WTC11 (cell line): ENCODE results near the gene AKAIN1. TPM values are rescaled to one million over a fixed set of nuclear protein-coding genes. Genes with fewer than 3 reads are reported as not detected.

ENCODE experiments used
- ATAC-seq: fragments of 200-7000 bp; cut with Tn5 transposase; 2 replicates; pipeline ENCODE4 v1.10.0; 2021; ENCODE audit warnings: mild to moderate bottlenecking, moderate library complexity
- CTCF ChIA-PET: fragments of 300-600 bp; sonication (Branson Sonifier 250); formaldehyde crosslinking; loops from one replicate; lab custom pipeline; 2021; ENCODE audit warnings: antibody characterized with exemption; lab: Charles Lee
- POLR2A ChIA-PET: fragments of 350-600 bp; sonication (Branson Sonifier 250); formaldehyde crosslinking; loops from one replicate; lab custom pipeline; 2021; ENCODE audit warnings: antibody characterized with exemption; lab: Charles Lee
- DNase-seq: peaks from one replicate; pipeline ENCODE4 v3.0.0; 2021; ENCODE audit warnings: low spot score
- H3K27ac Mint-ChIP-seq: 2 replicates; pipeline ENCODE4 v1.8.0; 2021; ENCODE audit warnings: mixed read lengths
- H3K27me3 Mint-ChIP-seq: 2 replicates; pipeline ENCODE4 v1.8.0; 2021; ENCODE audit warnings: low read depth, mild to moderate bottlenecking, moderate library complexity, mixed read lengths
- H3K36me3 Mint-ChIP-seq: 2 replicates; pipeline ENCODE4 v1.8.0; 2021; ENCODE audit warnings: mixed read lengths
- H3K4me1 Mint-ChIP-seq: 2 replicates; pipeline ENCODE4 v1.8.0; 2022; ENCODE audit warnings: mixed read lengths
- H3K4me3 Mint-ChIP-seq: 2 replicates; pipeline ENCODE4 v1.8.0; 2021; ENCODE audit warnings: mild to moderate bottlenecking, moderate library complexity, mixed read lengths
- H3K9me3 Mint-ChIP-seq: 2 replicates; pipeline ENCODE4 v1.8.0; 2021; ENCODE audit warnings: mixed read lengths
- AFF4 ChIP-seq: sonication (generic); formaldehyde crosslinking; IDR thresholded peaks from 2 replicates; pipeline ENCODE4 v1.8.1; 2023; ENCODE audit warnings: mild to moderate bottlenecking, missing genetic modification reagents, borderline replicate concordance
- ARID4B ChIP-seq: sonication (generic); formaldehyde crosslinking; IDR thresholded peaks from 2 replicates; pipeline ENCODE4 v1.8.0; 2023; ENCODE audit warnings: missing genetic modification reagents, mild to moderate bottlenecking, borderline replicate concordance
- ATF3 ChIP-seq: sonication (generic); formaldehyde crosslinking; conservative IDR thresholded peaks from 2 replicates; pipeline ENCODE4 v1.8.1; 2022; ENCODE audit warnings: mild to moderate bottlenecking, missing genetic modification reagents
- E2F4 ChIP-seq: sonication (generic); formaldehyde crosslinking; IDR thresholded peaks from 2 replicates; pipeline ENCODE4 v1.8.1; 2022; ENCODE audit warnings: low read depth, mild to moderate bottlenecking, moderate library complexity, missing genetic modification reagents, borderline replicate concordance
- EMX1 ChIP-seq: fragments of 250-450 bp; sonication (Bioruptor Pico); IDR thresholded peaks from 2 replicates; pipeline ENCODE4 v1.8.0; 2021; ENCODE audit warnings: mild to moderate bottlenecking
- ETV6 ChIP-seq: sonication (generic); formaldehyde crosslinking; IDR thresholded peaks from 2 replicates; pipeline ENCODE4 v1.8.1; 2022; ENCODE audit warnings: mild to moderate bottlenecking, missing genetic modification reagents
- FOXK1 ChIP-seq: sonication (generic); formaldehyde crosslinking; IDR thresholded peaks from 2 replicates; pipeline ENCODE4 v1.8.0; 2022; ENCODE audit warnings: mild to moderate bottlenecking, moderate library complexity, missing genetic modification reagents
- FOXP1 ChIP-seq: sonication (generic); formaldehyde crosslinking; IDR thresholded peaks from 2 replicates; pipeline ENCODE4 v1.8.0; 2022; ENCODE audit warnings: missing genetic modification reagents, mild to moderate bottlenecking, moderate library complexity, borderline replicate concordance
- HMGA2 ChIP-seq: fragments of 250-450 bp; sonication (Bioruptor Pico); IDR thresholded peaks from 2 replicates; pipeline ENCODE4 v1.4.0; 2021; ENCODE audit warnings: mild to moderate bottlenecking, moderate library complexity
- HMGXB4 ChIP-seq: sonication (generic); formaldehyde crosslinking; IDR thresholded peaks from 2 replicates; pipeline ENCODE4 v1.8.1; 2023; ENCODE audit warnings: mild to moderate bottlenecking, moderate library complexity, missing genetic modification reagents
- IRF1 ChIP-seq: sonication (generic); formaldehyde crosslinking; IDR thresholded peaks from 2 replicates; pipeline ENCODE4 v1.8.0; 2023; ENCODE audit warnings: missing genetic modification reagents
- JAZF1 ChIP-seq: fragments of 250-450 bp; sonication (Bioruptor Pico); IDR thresholded peaks from 2 replicates; pipeline ENCODE4 v1.9.0; 2021; ENCODE audit warnings: moderate library complexity, mild to moderate bottlenecking, inconsistent platforms
- MXD4 ChIP-seq: fragments of 250-450 bp; sonication (Bioruptor Pico); IDR thresholded peaks from 2 replicates; pipeline ENCODE4 v1.8.0; 2021; ENCODE audit warnings: mild to moderate bottlenecking, moderate library complexity, borderline replicate concordance
- NR1H2 ChIP-seq: sonication (generic); formaldehyde crosslinking; IDR thresholded peaks from 2 replicates; pipeline ENCODE4 v1.9.0; 2021; ENCODE audit warnings: mild to moderate bottlenecking, moderate library complexity, missing genetic modification reagents
- NR2C2 ChIP-seq: sonication (generic); formaldehyde crosslinking; IDR thresholded peaks from 2 replicates; pipeline ENCODE4 v1.8.0; 2022; ENCODE audit warnings: mild to moderate bottlenecking, missing genetic modification reagents
- NR3C1 ChIP-seq: sonication (generic); formaldehyde crosslinking; conservative IDR thresholded peaks from 2 replicates; pipeline ENCODE4 v1.8.1; 2023; ENCODE audit warnings: low read depth, mild to moderate bottlenecking, missing genetic modification reagents
- SOX15 ChIP-seq: fragments of 250-450 bp; sonication (Bioruptor Pico); IDR thresholded peaks from 2 replicates; pipeline ENCODE4 v1.9.0; 2021; ENCODE audit warnings: mild to moderate bottlenecking
- TCF7 ChIP-seq: sonication (generic); formaldehyde crosslinking; IDR thresholded peaks from 2 replicates; pipeline ENCODE4 v1.8.0; 2022; ENCODE audit warnings: mild to moderate bottlenecking, low read depth, missing genetic modification reagents, moderate library complexity
- TEAD1 ChIP-seq: sonication (generic); formaldehyde crosslinking; IDR thresholded peaks from 2 replicates; pipeline ENCODE4 v1.8.0; 2022; ENCODE audit warnings: mild to moderate bottlenecking, missing genetic modification reagents
- TP53 ChIP-seq: sonication (generic); formaldehyde crosslinking; IDR thresholded peaks from 2 replicates; pipeline ENCODE4 v1.8.1; 2023; ENCODE audit warnings: mild to moderate bottlenecking, missing genetic modification reagents
- USF2 ChIP-seq: sonication (generic); formaldehyde crosslinking; IDR thresholded peaks from 2 replicates; pipeline ENCODE4 v1.8.1; 2023; ENCODE audit warnings: mild to moderate bottlenecking, missing genetic modification reagents, moderate library complexity
- ZBTB21 ChIP-seq: sonication (generic); formaldehyde crosslinking; IDR thresholded peaks from 2 replicates; pipeline ENCODE4 v1.8.1; 2023; ENCODE audit warnings: mild to moderate bottlenecking, missing genetic modification reagents, borderline replicate concordance
- total RNA-seq: library from RNA; stranded (reverse); gene quantifications from 3 replicates; pipeline ENCODE4 v1.2.3, GENCODE V29; 2021

Gene AKAIN1
- total RNA-seq, 1 experiment from 2014 or later = not detected

- H3K36me3 Mint-ChIP-seq = peaks cover 4% of the 10 kb centered on the region
- peaks cover 19% of the 10 kb centered on the region for H3K9me3 Mint-ChIP-seq
- H3K4me1 Mint-ChIP-seq = peaks cover 20% of the 10 kb centered on the region
- no peak for ATAC-seq
- TF ChIP-seq ZBTB21 (CRISPR knock-in tag) (no peak), ARID4B (CRISPR knock-in tag) (no peak), JAZF1 (CRISPR knock-in tag) (no peak), IRF1 (CRISPR knock-in tag) (no peak)
- TF ChIP-seq, all 79 proteins: peak for 0
- no peaks in the 10 kb centered on the region for H3K27me3 Mint-ChIP-seq
- POLR2A ChIA-PET = no interaction called here
- no peak for DNase-seq
- CTCF ChIA-PET = no interaction called here
- H3K27ac Mint-ChIP-seq = no peak overlapping the region
- no peak overlapping the region for H3K4me3 Mint-ChIP-seq
These were observed 93.8 kb downstream of the AKAIN1 start for GRCh38 chr18:5103286-5103685.

- no peak overlapping the region for H3K4me3 Mint-ChIP-seq
- no peak for DNase-seq
- H3K4me1 Mint-ChIP-seq = peaks cover 25% of the 10 kb centered on the region
- peak overlapping the region; percentile 20 for H3K27ac Mint-ChIP-seq
- peaks cover 13% of the 10 kb centered on the region for H3K36me3 Mint-ChIP-seq
- peak; percentile 72 for ATAC-seq
- no peaks in the 10 kb centered on the region for H3K27me3 Mint-ChIP-seq
- peaks cover 21% of the 10 kb centered on the region for H3K9me3 Mint-ChIP-seq
- ChIA-PET CTCF (interaction anchor here (1.8 kb wide), 1 partner anchor 9 kb away, joined by 8 read pairs; no protein-coding TSS in a partner anchor), POLR2A (no interaction called here)
- TF ChIP-seq USF2 (CRISPR knock-in tag) = no peak
- TF ChIP-seq NR1H2 = no peak
- TF ChIP-seq SOX15 (CRISPR knock-in tag) = no peak
- no peak for TF ChIP-seq HMGXB4 (CRISPR knock-in tag)
- no peak for TF ChIP-seq TP53 (CRISPR knock-in tag)
- TF ChIP-seq ATF3 (CRISPR knock-in tag) = no peak
- TF ChIP-seq NR3C1 (CRISPR knock-in tag) = no peak
- no peak for TF ChIP-seq MXD4 (CRISPR knock-in tag)
- no peak for TF ChIP-seq ETV6 (CRISPR knock-in tag)
- no peak for TF ChIP-seq ZBTB21 (CRISPR knock-in tag)
- TF ChIP-seq EMX1 (CRISPR knock-in tag) = no peak
- no peak for TF ChIP-seq AFF4
- no peak for TF ChIP-seq HMGA2 (CRISPR knock-in tag)
- no peak for TF ChIP-seq FOXP1 (CRISPR knock-in tag)
- TF ChIP-seq FOXK1 = no peak
- TF ChIP-seq E2F4 (CRISPR knock-in tag) = no peak
- TF ChIP-seq TCF7 = no peak
- no peak for TF ChIP-seq NR2C2
- TF ChIP-seq TEAD1 (CRISPR knock-in tag) = no peak
These were observed 99.8 kb downstream of the AKAIN1 start for GRCh38 chr18:5097116-5097703.
